OCI-LY3 (cell line): Measurements from ENCODE around the gene SIVA1.

ENCODE experiments used
- H2AFZ ChIP-seq: fragments of 200-600, 300-600 bp; shearing (Covaris generic); 2 replicates; pipeline ENCODE4 v1.6.0; 2014; ENCODE audit warnings: antibody characterized with exemption, low read depth, low read length
- H3K27ac ChIP-seq: fragments of 200-600, 300-600 bp; sonication (generic); 2 replicates; pipeline ENCODE4 v1.5.1; 2014; ENCODE audit warnings: mild to moderate bottlenecking, low read length, moderate library complexity, mixed read lengths
- H3K27me3 ChIP-seq: fragments of 200-600, 300-600 bp; sonication (generic); 2 replicates; pipeline ENCODE4 v1.6.1; 2014; ENCODE audit warnings: low read depth, low read length, mixed read lengths
- H3K36me3 ChIP-seq: fragments of 200-600, 300-600 bp; sonication (generic); replicated peaks from 2 replicates; pipeline ENCODE3; 2014; ENCODE audit warnings: low read depth, low read length, mixed read lengths
- H3K4me1 ChIP-seq: fragments of 300-600, 200-600 bp; sonication (generic); 2 replicates; pipeline ENCODE4 v1.6.1; 2014; ENCODE audit warnings: low read length, mixed read lengths
- H3K4me2 ChIP-seq: fragments of 200-600, 300-600 bp; sonication (generic); 2 replicates; pipeline ENCODE4 v1.6.1; 2014; ENCODE audit warnings: low read length, mixed read lengths
- H3K4me3 ChIP-seq: fragments of 300-600, 200-600 bp; sonication (generic); 2 replicates; pipeline ENCODE4 v1.5.1; 2014; ENCODE audit warnings: antibody characterized with exemption, mild to moderate bottlenecking, low read length, moderate library complexity
- H3K79me2 ChIP-seq: fragments of 300-600, 200-600 bp; shearing (Covaris generic); 2 replicates; pipeline ENCODE4 v1.6.1; 2014; ENCODE audit warnings: mild to moderate bottlenecking, low read length, mixed read lengths
- H3K9ac ChIP-seq: fragments of 300-600, 200-600 bp; shearing (Covaris generic); 2 replicates; pipeline ENCODE4 v1.6.0; 2014; ENCODE audit warnings: mild to moderate bottlenecking, low read length, moderate library complexity
- H3K9me3 ChIP-seq: fragments of 200-600, 300-600 bp; shearing (Covaris generic); 2 replicates; pipeline ENCODE4 v1.6.1; 2014; ENCODE audit warnings: low read length, mixed read lengths; ENCODE audit not compliant: insufficient read depth
- H4K20me1 ChIP-seq: fragments of 200-600, 300-600 bp; sonication (generic); 2 replicates; pipeline ENCODE4 v1.6.1; 2016; ENCODE audit warnings: low read length, mixed read lengths; ENCODE audit not compliant: insufficient read depth
- CTCF ChIP-seq: fragments of 200-600, 300-600 bp; sonication (generic); IDR thresholded peaks from 2 replicates; pipeline ENCODE4 v1.5.1; 2014; ENCODE audit warnings: antibody characterized with exemption, low read length, low read depth
- EZH2phosphoT487 ChIP-seq: fragments of 200-600 bp; shearing (Covaris generic); IDR thresholded peaks from 2 replicates; pipeline ENCODE4 v1.6.1; 2018; ENCODE audit warnings: antibody characterized with exemption, mixed run types, low read depth

SIVA1 gene

GRCh38 chr14:104768437-104769323, 15.7 kb downstream of the SIVA1 start:
- Histone ChIP-seq H3K4me1 (0 out of 2 replicates have a peak, but pooled peaks cover 2% of the 10 kb centered on the region), H2AFZ (no peak overlapping the region), H3K4me2 (no peak overlapping the region), H4K20me1 (no peaks in the 10 kb centered on the region), H3K9me3 (no peaks in the 10 kb centered on the region), H3K27me3 (no peaks in the 10 kb centered on the region), H3K79me2 (no peaks in the 10 kb centered on the region), H3K27ac (no peak overlapping the region), H3K36me3 (peaks cover 29% of the 10 kb centered on the region), H3K4me3 (no peak overlapping the region), H3K9ac (no peak overlapping the region)
- TF ChIP-seq CTCF (peak; percentile 71), EZH2phosphoT487 (no peak)

GRCh38 chr14:104769324-104770071, 16.6 kb downstream of the SIVA1 start:
- Histone ChIP-seq H3K27me3 (no peaks in the 10 kb centered on the region), H3K79me2 (no peaks in the 10 kb centered on the region), H3K4me3 (no peak overlapping the region), H3K27ac (no peak overlapping the region), H3K36me3 (peaks cover 29% of the 10 kb centered on the region), H3K4me1 (0 out of 2 replicates have a peak, but pooled peaks cover 2% of the 10 kb centered on the region), H2AFZ (no peak overlapping the region), H4K20me1 (no peaks in the 10 kb centered on the region), H3K4me2 (no peak overlapping the region), H3K9ac (no peak overlapping the region), H3K9me3 (no peaks in the 10 kb centered on the region)
- TF ChIP-seq CTCF (no peak), EZH2phosphoT487 (no peak)

GRCh38 chr14:104770072-104770579, 17.2 kb downstream of the SIVA1 start:
- no peaks in the 10 kb centered on the region for H3K9me3 ChIP-seq
- no peaks in the 10 kb centered on the region for H3K27me3 ChIP-seq
- H3K79me2 ChIP-seq: no peaks in the 10 kb centered on the region
- H2AFZ ChIP-seq: no peak overlapping the region
- H3K4me3 ChIP-seq: no peak overlapping the region
- no peaks in the 10 kb centered on the region for H4K20me1 ChIP-seq
- no peak overlapping the region for H3K9ac ChIP-seq
- 0 out of 2 replicates have a peak, but pooled peaks cover 2% of the 10 kb centered on the region for H3K4me1 ChIP-seq
- peaks cover 31% of the 10 kb centered on the region for H3K36me3 ChIP-seq
- no peak overlapping the region for H3K27ac ChIP-seq
- TF ChIP-seq CTCF (no peak), EZH2phosphoT487 (no peak)
- H3K4me2 ChIP-seq: no peak overlapping the region

GRCh38 chr14:104770851-104771272, 17.9 kb downstream of the SIVA1 start:
- H3K27ac ChIP-seq: no peak overlapping the region
- no peak overlapping the region for H3K4me2 ChIP-seq
- H3K79me2 ChIP-seq: no peaks in the 10 kb centered on the region
- H3K9ac ChIP-seq: no peak overlapping the region
- H3K4me1 ChIP-seq: 0 out of 2 replicates have a peak, but pooled peaks cover 2% of the 10 kb centered on the region
- H3K36me3 ChIP-seq: peaks cover 30% of the 10 kb centered on the region
- no peaks in the 10 kb centered on the region for H3K27me3 ChIP-seq
- no peaks in the 10 kb centered on the region for H4K20me1 ChIP-seq
- H2AFZ ChIP-seq: no peak overlapping the region
- no peak overlapping the region for H3K4me3 ChIP-seq
- no peaks in the 10 kb centered on the region for H3K9me3 ChIP-seq
- TF ChIP-seq CTCF: peak; percentile 29; the same call in 1 of the 2 replicates
- TF ChIP-seq EZH2phosphoT487: no peak
